CD4-positive, alpha-beta T cell (primary cell): ENCODE data around the gene LRRN3. TPM values are rescaled to one million over a fixed set of nuclear protein-coding genes. Genes with fewer than 3 reads are reported as not detected.
A peak's percentile ranks its signal among the peaks of the same experiment; 100 is the strongest.

ENCODE experiments used
- ATAC-seq: fragments of 200-7000 bp; cut with Tn5 transposase; one replicate; pipeline ENCODE4 v1.10.0; 2022; ENCODE audit warnings: mild to moderate bottlenecking; ENCODE audit not compliant: poor library complexity
- CTCF ChIA-PET: fragments of 350-600 bp; sonication (Branson Sonifier 250); formaldehyde crosslinking; loops from one replicate; lab custom pipeline; 2021; ENCODE audit warnings: antibody characterized with exemption, inconsistent platforms; lab: Charles Lee
- POLR2A ChIA-PET: fragments of 350-600 bp; sonication (Branson Sonifier 250); formaldehyde crosslinking; loops from one replicate; lab custom pipeline; 2021; ENCODE audit warnings: antibody characterized with exemption, inconsistent platforms; lab: Charles Lee
- DNase-seq, 14 experiments: peaks; one replicate each; pipeline ENCODE4 v3.0.0-alpha.2; 2013 to 2020; ENCODE audit warnings: mixed read lengths in 2 of 14
- H3K27ac ChIP-seq, 2 donors: one replicate each; pipeline versions ENCODE4 v1.5.1 to v1.7.0; 2013; ENCODE audit warnings: low read length in 2 of 2, low read depth in 1 of 2, mild to moderate bottlenecking in 1 of 2
- H3K27me3 ChIP-seq, 2 experiments: 1 replicate in 1 of 2; 2 replicates in 1 of 2; pipeline versions ENCODE4 v1.6.1 to v1.7.0; 2013; ENCODE audit warnings: low read length in 2 of 2, control low read depth in 1 of 2, mild to moderate bottlenecking in 1 of 2, moderate library complexity in 1 of 2; ENCODE audit not compliant: insufficient read depth in 2 of 2, control insufficient read depth in 1 of 2
- H3K36me3 ChIP-seq: one replicate; pipeline ENCODE4 v1.6.1; 2013; ENCODE audit warnings: low read length, control low read depth; ENCODE audit not compliant: insufficient read depth
- H3K4me1 ChIP-seq: one replicate; pipeline ENCODE4 v1.6.1; 2013; ENCODE audit warnings: low read length, control low read depth; ENCODE audit not compliant: insufficient read depth
- H3K4me3 ChIP-seq: one replicate; pipeline ENCODE4 v1.5.1; 2013; ENCODE audit warnings: mild to moderate bottlenecking, low read length, moderate library complexity
- H3K9me3 ChIP-seq, 2 experiments: 1 replicate in 1 of 2; 2 replicates in 1 of 2; pipeline versions ENCODE4 v1.6.1 to v1.7.0; 2013; ENCODE audit warnings: low read length in 2 of 2, mild to moderate bottlenecking in 2 of 2, control low read depth in 1 of 2, moderate library complexity in 1 of 2; ENCODE audit not compliant: control insufficient read depth in 1 of 2, insufficient read depth in 1 of 2
- H3K27ac Mint-ChIP-seq: one replicate; pipeline ENCODE4 v1.8.0; 2020; ENCODE audit warnings: mixed read lengths
- H3K27me3 Mint-ChIP-seq: one replicate; pipeline ENCODE4 v1.8.0; 2021; ENCODE audit warnings: mixed read lengths
- H3K36me3 Mint-ChIP-seq: one replicate; pipeline ENCODE4 v1.8.0; 2021; ENCODE audit warnings: low read depth, mixed read lengths
- H3K4me1 Mint-ChIP-seq: one replicate; pipeline ENCODE4 v1.8.0; 2021; ENCODE audit warnings: low read depth, mixed read lengths
- H3K4me3 Mint-ChIP-seq: one replicate; pipeline ENCODE4 v1.8.0; 2020; ENCODE audit warnings: mild to moderate bottlenecking, mixed read lengths
- H3K9me3 Mint-ChIP-seq: one replicate; pipeline ENCODE4 v1.8.0; 2020; ENCODE audit warnings: mixed read lengths
- CTCF ChIP-seq: fragments of 200-600 bp; IDR thresholded peaks from one replicate; pipeline ENCODE4 v1.8.0; 2022; ENCODE audit warnings: antibody characterized with exemption, mild to moderate bottlenecking
- intact Hi-C, 2 experiments: fragments of 100-400 bp; cut with DNase I in 1 of 2; cut with micrococcal nuclease in 1 of 2; formaldehyde crosslinking; loops; one replicate each; pipeline versions ENCODE4 v1.15.1 to v1.9.0; 2023 to 2025; cut with DNase I, micrococcal nuclease
- total RNA-seq, 174 experiments: library from RNA in 2 of 174; stranded (reverse) in 2 of 174; gene quantifications; one replicate each; pipeline ENCODE4 v1.2.3 and lab custom pipeline; 2021 to 2026

LRRN3 gene
- total RNA-seq, 2 experiments from 2014 or later, result 3.8 to 6.0 TPM

GRCh38 chr7:111132833-111133232 lies 41.9 kb downstream of the LRRN3 start:
- CTCF ChIA-PET, result no interaction called here
- H3K4me1 Mint-ChIP-seq, result peaks cover 3% of the 10 kb centered on the region
- Histone ChIP-seq H3K9me3 (no peaks in the 10 kb centered on the region), H3K36me3 (no peaks in the 10 kb centered on the region), H3K27me3 (no peaks in the 10 kb centered on the region), H3K4me1 (peaks cover 3% of the 10 kb centered on the region), H3K4me3 (no peak overlapping the region), H3K27ac (no peak overlapping the region)
- POLR2A ChIA-PET, result interaction anchor here (0.8 to 1.2 kb wide), 2 partner anchors 10 to 50 kb away, joined by 3 to 5 read pairs; no protein-coding TSS in a partner anchor
- no peak overlapping the region for H3K27ac Mint-ChIP-seq
- H3K4me3 Mint-ChIP-seq, result no peak overlapping the region
- intact Hi-C loops, result no loop called here
- ATAC-seq, result no peak
- no peaks in the 10 kb centered on the region for H3K27me3 Mint-ChIP-seq
- DNase-seq, result no peak
- H3K36me3 Mint-ChIP-seq, result no peaks in the 10 kb centered on the region
- TF ChIP-seq CTCF, result no peak
- H3K9me3 Mint-ChIP-seq, result no peaks in the 10 kb centered on the region

GRCh38 chr7:111137296-111138192 lies 46.6 kb downstream of the LRRN3 start:
- Mint-ChIP-seq H3K9me3 (no peaks in the 10 kb centered on the region), H3K4me3 (peak overlapping the region; percentile 3), H3K27ac (peak overlapping the region; percentile 87), H3K4me1 (peaks cover 29% of the 10 kb centered on the region), H3K27me3 (no peaks in the 10 kb centered on the region), H3K36me3 (no peaks in the 10 kb centered on the region)
- intact Hi-C loops, result no loop called here
- H3K4me3 ChIP-seq, result no peak overlapping the region
- ChIA-PET CTCF (interaction anchor here (0.6 to 1.8 kb wide), 2 partner anchors 39 to 852 kb away, joined by 3 to 6 read pairs; no protein-coding TSS in a partner anchor), POLR2A (interaction anchor here (0.6 to 2.4 kb wide), 7 partner anchors 11 to 126 kb away, joined by 3 to 8 read pairs (median 4); no protein-coding TSS in a partner anchor)
- H3K27me3 ChIP-seq, result no peaks in the 10 kb centered on the region
- H3K36me3 ChIP-seq, result no peaks in the 10 kb centered on the region
- peak; percentile 52 for ATAC-seq
- TF ChIP-seq CTCF, result no peak
- peaks cover 7% of the 10 kb centered on the region for H3K4me1 ChIP-seq
- no peaks in the 10 kb centered on the region for H3K9me3 ChIP-seq
- DNase-seq, result peak in 5 of 14 experiments; percentile 1 to 62 (median 5)
- peak overlapping the region in 1 of 2 donors; percentile 64 for H3K27ac ChIP-seq

- intact Hi-C loops, result no loop called here
- no peaks in the 10 kb centered on the region for H3K36me3 ChIP-seq
- H3K36me3 Mint-ChIP-seq, result no peaks in the 10 kb centered on the region
- POLR2A ChIA-PET, result interaction anchor here (0.6 to 2.4 kb wide), 8 partner anchors 8 to 127 kb away, joined by 3 to 8 read pairs (median 4); no protein-coding TSS in a partner anchor
- H3K4me1 ChIP-seq, result peaks cover 7% of the 10 kb centered on the region
- H3K4me3 Mint-ChIP-seq, result peak overlapping the region; percentile 3
- no peak for TF ChIP-seq CTCF
- DNase-seq (peak in 13 of 14 experiments; percentile 7 to 77 (median 35)), ATAC-seq (peak; percentile 93)
- H3K4me1 Mint-ChIP-seq, result peaks cover 29% of the 10 kb centered on the region
- no peaks in the 10 kb centered on the region for H3K9me3 Mint-ChIP-seq
- H3K4me3 ChIP-seq, result no peak overlapping the region
- peak overlapping the region in 1 of 2 donors; percentile 64 for H3K27ac ChIP-seq
- H3K27me3 ChIP-seq, result no peaks in the 10 kb centered on the region
- H3K27ac Mint-ChIP-seq, result peak overlapping the region; percentile 87
- no peaks in the 10 kb centered on the region for H3K9me3 ChIP-seq
- CTCF ChIA-PET, result interaction anchor here (0.6 to 1.8 kb wide), 2 partner anchors 39 to 853 kb away, joined by 3 to 6 read pairs; no protein-coding TSS in a partner anchor
- no peaks in the 10 kb centered on the region for H3K27me3 Mint-ChIP-seq
Measured at GRCh38 chr7:111138193-111138569, 47.3 kb downstream of the LRRN3 start.
